ENCODE results near the gene ANXA5. TPM values are rescaled to one million over a fixed set of nuclear protein-coding genes. Genes with fewer than 3 reads are reported as not detected.
"Not testable (repeated sequence)": the region's sequence is repeated elsewhere in the genome, so short reads cannot be mapped to it uniquely, and the experiment has no call there.

Gene ANXA5
- total RNA-seq, 1 experiment from 2014 or later = 476 TPM

- Mint-ChIP-seq H3K27me3 (ENCODE audit: insufficient read depth, unreplicated experiment) (no peaks in the 10 kb centered on the region), H3K9me3 (ENCODE audit: unreplicated experiment) (no peaks in the 10 kb centered on the region), H3K36me3 (ENCODE audit: insufficient read depth, unreplicated experiment) (no peaks in the 10 kb centered on the region), H3K27ac (ENCODE audit: low read depth, unreplicated experiment) (no peak overlapping the region), H3K4me3 (ENCODE audit: unreplicated experiment) (no peak overlapping the region), H3K4me1 (ENCODE audit: insufficient read depth, unreplicated experiment) (no peaks in the 10 kb centered on the region)
- peak; percentile 43 for TF ChIP-seq CTCF (IDR thresholded peaks at IDR 0.05; ENCODE audit: unreplicated experiment)
- POLR2A ChIA-PET = interaction anchor here (0.6 to 1.2 kb wide), 5 partner anchors 22 to 544 kb away, joined by 3 to 6 read pairs (median 4); partner anchors contain the start of gene ANXA5
- CTCF ChIA-PET = interaction anchor here (0.5 to 4.5 kb wide), 47 partner anchors 9 to 832 kb away, joined by 3 to 35 read pairs (median 4); partner anchors contain the start of gene ANXA5
- BruUV-seq (replicated peaks) = no TSS peak
- DNase-seq (ENCODE audit: unreplicated experiment) = peak; percentile 79
- intact Hi-C loops (cut with micrococcal nuclease) = loop anchor here (1.0 to 5.0 kb wide), 5 partner anchors 70 to 545 kb away; no protein-coding TSS in a partner anchor
These were observed 40.1 kb upstream of the ANXA5 start for GRCh38 chr4:121736735-121737351.

- TF ChIP-seq CTCF (IDR thresholded peaks at IDR 0.05; ENCODE audit: unreplicated experiment) = no peak
- BruUV-seq (replicated peaks) = no TSS peak
- Mint-ChIP-seq H3K27ac (ENCODE audit: low read depth, unreplicated experiment) (no peak overlapping the region), H3K9me3 (ENCODE audit: unreplicated experiment) (no peaks in the 10 kb centered on the region), H3K36me3 (ENCODE audit: insufficient read depth, unreplicated experiment) (no peaks in the 10 kb centered on the region), H3K4me1 (ENCODE audit: insufficient read depth, unreplicated experiment) (no peaks in the 10 kb centered on the region), H3K27me3 (ENCODE audit: insufficient read depth, unreplicated experiment) (no peaks in the 10 kb centered on the region), H3K4me3 (ENCODE audit: unreplicated experiment) (no peak overlapping the region)
- ChIA-PET POLR2A (interaction anchor here (1.5 kb wide), 1 partner anchor 38 kb away, joined by 3 read pairs; the partner anchor contains the start of gene ANXA5), CTCF (interaction anchor here (0.5 to 4.5 kb wide), 17 partner anchors 9 to 543 kb away, joined by 3 to 16 read pairs (median 4); no protein-coding TSS in a partner anchor)
- DNase-seq (ENCODE audit: unreplicated experiment) = no peak
- intact Hi-C loops (cut with micrococcal nuclease) = no loop called here
These were observed 37.8 kb upstream of the ANXA5 start for GRCh38 chr4:121734571-121734970.

- H3K9me3 Mint-ChIP-seq (ENCODE audit: unreplicated experiment) = no peaks in the 10 kb centered on the region
- H3K4me3 Mint-ChIP-seq (ENCODE audit: unreplicated experiment) = no peak overlapping the region
- ChIA-PET CTCF (interaction anchor here (0.7 to 4.5 kb wide), 9 partner anchors 17 to 542 kb away, joined by 3 to 16 read pairs (median 6); no protein-coding TSS in a partner anchor), POLR2A (no interaction called here)
- H3K4me1 Mint-ChIP-seq (ENCODE audit: insufficient read depth, unreplicated experiment) = peaks cover 1% of the 10 kb centered on the region
- no peak for DNase-seq (ENCODE audit: unreplicated experiment)
- no peaks in the 10 kb centered on the region for H3K27me3 Mint-ChIP-seq (ENCODE audit: insufficient read depth, unreplicated experiment)
- no peak for TF ChIP-seq CTCF (IDR thresholded peaks at IDR 0.05; ENCODE audit: unreplicated experiment)
- intact Hi-C loops (cut with micrococcal nuclease) = no loop called here
- H3K36me3 Mint-ChIP-seq (ENCODE audit: insufficient read depth, unreplicated experiment) = no peaks in the 10 kb centered on the region
- no peak overlapping the region for H3K27ac Mint-ChIP-seq (ENCODE audit: low read depth, unreplicated experiment)
- no TSS peak for BruUV-seq (replicated peaks)
These were observed 37.2 kb upstream of the ANXA5 start for GRCh38 chr4:121733942-121734341.

GRCh38 chr4:121729753-121730152 is 33.0 kb upstream of the ANXA5 start:
- BruUV-seq (replicated peaks); H3K27ac Mint-ChIP-seq (ENCODE audit: low read depth, unreplicated experiment); DNase-seq (ENCODE audit: unreplicated experiment); H3K27me3 Mint-ChIP-seq (ENCODE audit: insufficient read depth, unreplicated experiment); H3K9me3 Mint-ChIP-seq (ENCODE audit: unreplicated experiment); intact Hi-C loops (cut with micrococcal nuclease); H3K4me3 Mint-ChIP-seq (ENCODE audit: unreplicated experiment); H3K4me1 Mint-ChIP-seq (ENCODE audit: insufficient read depth, unreplicated experiment); H3K36me3 Mint-ChIP-seq (ENCODE audit: insufficient read depth, unreplicated experiment): not testable (repeated sequence)
- ChIA-PET POLR2A (interaction anchor here (1.0 to 2.7 kb wide), 2 partner anchors 33 kb away, joined by 5 to 12 read pairs; partner anchors contain the start of gene ANXA5), CTCF (interaction anchor here (1.3 kb wide), 1 partner anchor 34 kb away, joined by 4 read pairs; no protein-coding TSS in a partner anchor)

All from MCF 10A (cell line).